NCI-H1105 treated with DMSO at 0.1 percent for 48 hours (cell line): ENCODE data around the gene SOCS1.
"Not testable (repeated sequence)": the region's sequence is repeated elsewhere in the genome, so short reads cannot be mapped to it uniquely, and the experiment has no call there.

Source experiments
- DNase-seq: peaks from one replicate; lab custom pipeline; 2025; lab: John Stamatoyannopoulos, UW

The SOCS1 gene

GRCh38 chr16:11224894-11225676 lies 30.9 kb downstream of the SOCS1 start:
- DNase-seq: no peak

- DNase-seq: no peak
These were observed 31.7 kb downstream of the SOCS1 start for GRCh38 chr16:11224096-11224893.

GRCh38 chr16:11220507-11220906 lies 35.5 kb downstream of the SOCS1 start:
- not testable (repeated sequence) for DNase-seq

GRCh38 chr16:11219178-11219577 lies 36.8 kb downstream of the SOCS1 start:
- DNase-seq: no peak

GRCh38 chr16:11218604-11218962 lies 37.4 kb downstream of the SOCS1 start:
- no peak for DNase-seq

GRCh38 chr16:11217651-11218603 lies 38.1 kb downstream of the SOCS1 start:
- no peak for DNase-seq

GRCh38 chr16:11215935-11216556 lies 40.0 kb downstream of the SOCS1 start:
- DNase-seq: no peak

GRCh38 chr16:11213799-11214198 lies 42.2 kb downstream of the SOCS1 start:
- no peak for DNase-seq

- DNase-seq: no peak
These were observed 42.6 kb downstream of the SOCS1 start for GRCh38 chr16:11213373-11213772.

GRCh38 chr16:11212798-11213196 lies 43.2 kb downstream of the SOCS1 start:
- no peak for DNase-seq

- no peak for DNase-seq
These were observed 43.8 kb downstream of the SOCS1 start for GRCh38 chr16:11211977-11212797.

GRCh38 chr16:11211061-11211976 lies 44.7 kb downstream of the SOCS1 start:
- no peak for DNase-seq

- no peak for DNase-seq
These were observed 45.7 kb downstream of the SOCS1 start for GRCh38 chr16:11210260-11210659.

- DNase-seq: no peak
These were observed 46.9 kb downstream of the SOCS1 start for GRCh38 chr16:11208916-11209665.

- DNase-seq: no peak
These were observed 48.4 kb downstream of the SOCS1 start for GRCh38 chr16:11207646-11208045.

- DNase-seq: no peak
These were observed 50.0 kb downstream of the SOCS1 start for GRCh38 chr16:11205754-11206581.

- DNase-seq: no peak
These were observed 50.8 kb downstream of the SOCS1 start for GRCh38 chr16:11205065-11205699.
